ENCODE measurements around the gene ZNF512B.
"Not testable (repeated sequence)": the region's sequence is repeated elsewhere in the genome, so short reads cannot be mapped to it uniquely, and the experiment has no call there.

Gene ZNF512B

GRCh38 chr20:63977739-63978276 lies 8.1 kb upstream of the ZNF512B start:
- DNase-seq (ENCODE audit: low read depth), result no peak

- no peak for DNase-seq (ENCODE audit: low read depth)
Observed at GRCh38 chr20:63976980-63977738, 7.4 kb upstream of the ZNF512B start.

GRCh38 chr20:63976511-63976910 lies 6.8 kb upstream of the ZNF512B start:
- not testable (repeated sequence) for DNase-seq (ENCODE audit: low read depth)

- DNase-seq (ENCODE audit: low read depth), result no peak
Observed at GRCh38 chr20:63974402-63975200, 4.9 kb upstream of the ZNF512B start.

- no peak for DNase-seq (ENCODE audit: low read depth)
Observed at GRCh38 chr20:63973636-63974401, 4.1 kb upstream of the ZNF512B start.

GRCh38 chr20:63973160-63973479 lies 3.4 kb upstream of the ZNF512B start:
- no peak for DNase-seq (ENCODE audit: low read depth)

- DNase-seq (ENCODE audit: low read depth), result no peak
Observed at GRCh38 chr20:63972312-63973159, 2.8 kb upstream of the ZNF512B start.

- not testable (repeated sequence) for DNase-seq (ENCODE audit: low read depth)
Observed at GRCh38 chr20:63971960-63972311, 2.2 kb upstream of the ZNF512B start.

- no peak for DNase-seq (ENCODE audit: low read depth)
Observed at GRCh38 chr20:63970714-63971431, 1.1 kb upstream of the ZNF512B start.

GRCh38 chr20:63968928-63969760 lies 586 bp downstream of the ZNF512B start:
- no peak for DNase-seq (ENCODE audit: low read depth)

GRCh38 chr20:63968136-63968927 lies 1.4 kb downstream of the ZNF512B start:
- no peak for DNase-seq (ENCODE audit: low read depth)

GRCh38 chr20:63967330-63968135 lies 2.2 kb downstream of the ZNF512B start:
- DNase-seq (ENCODE audit: low read depth), result no peak

GRCh38 chr20:63966944-63967322 lies 2.8 kb downstream of the ZNF512B start:
- DNase-seq (ENCODE audit: low read depth), result no peak

- no peak for DNase-seq (ENCODE audit: low read depth)
Observed at GRCh38 chr20:63966172-63966943, 3.4 kb downstream of the ZNF512B start.

GRCh38 chr20:63964412-63964811 lies 5.3 kb downstream of the ZNF512B start:
- DNase-seq (ENCODE audit: low read depth), result no peak

- no peak for DNase-seq (ENCODE audit: low read depth)
Observed at GRCh38 chr20:63963784-63964301, 5.9 kb downstream of the ZNF512B start.

- no peak for DNase-seq (ENCODE audit: low read depth)
Observed at GRCh38 chr20:63963348-63963741, 6.4 kb downstream of the ZNF512B start.
